HepG2 (cell line): Measurements from ENCODE around the gene ABAT. TPM values are rescaled to one million over a fixed set of nuclear protein-coding genes. Genes with fewer than 3 reads are reported as not detected.

Source experiments
- ERF ChIP-seq: IDR thresholded peaks from 2 replicates; pipeline ENCODE4 v1.6.1; 2018; ENCODE audit warnings: missing biosample characterization, missing genetic modification reagents
- ETS1 ChIP-seq: sonication (generic); formaldehyde crosslinking; IDR thresholded peaks from 2 replicates; pipeline ENCODE4 v1.4.0; 2020; ENCODE audit warnings: missing genetic modification reagents
- HOXA3 ChIP-seq: sonication (generic); formaldehyde crosslinking; IDR thresholded peaks from 2 replicates; pipeline ENCODE4 v1.5.0; 2020; ENCODE audit warnings: missing genetic modification reagents
- KMT2B ChIP-seq: IDR thresholded peaks from 2 replicates; pipeline ENCODE4 v1.6.1; 2016; ENCODE audit warnings: missing genetic modification reagents, missing compliant biosample characterization
- LCORL ChIP-seq, 2 experiments: fragments of 450-650 bp in 1 of 2; sonication (generic) in 1 of 2; formaldehyde crosslinking in 1 of 2; IDR thresholded peaks; 2 replicates each; pipeline versions ENCODE4 v1.5.0 to v1.6.1; 2017 to 2020; ENCODE audit warnings: antibody characterized with exemption in 1 of 2, missing genetic modification reagents in 1 of 2
- MLXIP ChIP-seq: sonication (generic); formaldehyde crosslinking; IDR thresholded peaks from 2 replicates; pipeline ENCODE4 v1.9.0; 2021; ENCODE audit warnings: missing genetic modification reagents, borderline replicate concordance
- NFKBIZ ChIP-seq: IDR thresholded peaks from 2 replicates; pipeline ENCODE4 v1.6.1; 2018; ENCODE audit warnings: missing genetic modification reagents, missing compliant biosample characterization
- NFYC ChIP-seq: IDR thresholded peaks from 2 replicates; pipeline ENCODE4 v1.6.1; 2016; ENCODE audit warnings: missing genetic modification reagents, missing compliant biosample characterization
- PBX2 ChIP-seq: IDR thresholded peaks from 2 replicates; pipeline ENCODE4 v1.6.1; 2016; ENCODE audit warnings: control low read depth
- PLSCR1 ChIP-seq: sonication (generic); formaldehyde crosslinking; IDR thresholded peaks from 2 replicates; pipeline ENCODE4 v1.5.0; 2020; ENCODE audit warnings: missing genetic modification reagents, mild to moderate bottlenecking, borderline replicate concordance
- POLR2AphosphoS5 ChIP-seq: IDR thresholded peaks from 2 replicates; pipeline ENCODE4 v1.6.1; 2012; ENCODE audit warnings: low read depth, low read length
- RBAK ChIP-seq: sonication (generic); formaldehyde crosslinking; IDR thresholded peaks from 2 replicates; pipeline ENCODE4 v1.5.1; 2020; ENCODE audit warnings: mild to moderate bottlenecking, missing genetic modification reagents
- RXRA ChIP-seq: sonication (generic); formaldehyde crosslinking; IDR thresholded peaks from 2 replicates; pipeline ENCODE4 v1.5.1; 2020; ENCODE audit warnings: missing genetic modification reagents
- ZNF280D ChIP-seq: sonication (generic); formaldehyde crosslinking; IDR thresholded peaks from 2 replicates; pipeline ENCODE4 v1.5.1; 2020; ENCODE audit warnings: mild to moderate bottlenecking, missing genetic modification reagents
- ZNF710 ChIP-seq: sonication (generic); formaldehyde crosslinking; IDR thresholded peaks from 2 replicates; pipeline ENCODE4 v1.5.0; 2020; ENCODE audit warnings: mild to moderate bottlenecking, missing genetic modification reagents, borderline replicate concordance
- ZNF720 ChIP-seq: sonication (generic); formaldehyde crosslinking; IDR thresholded peaks from 2 replicates; pipeline ENCODE4 v1.4.0; 2020; ENCODE audit warnings: missing genetic modification reagents
- ZNF737 ChIP-seq: sonication (generic); formaldehyde crosslinking; IDR thresholded peaks from 2 replicates; pipeline ENCODE4 v1.5.0; 2020; ENCODE audit warnings: missing genetic modification reagents, mild to moderate bottlenecking, borderline replicate concordance
- polyA plus RNA-seq, 8 experiments: library from polyadenylated mRNA; depleted of rRNA in 3 of 8; stranded (reverse) in 7 of 8; unstranded in 1 of 8; fragments of >200 nt; fragmentation: Illumina TruSeq in 4 of 8; extraction: Trizol in 4 of 8; gene quantifications; 2 replicates each; pipeline versions ENCODE4 v1.2.1 to v1.2.3, GENCODE V29; 2011 to 2016; ENCODE audit warnings: low read depth in 4 of 8, missing spikeins in 1 of 8, mixed read lengths in 1 of 8; ENCODE audit not compliant: insufficient read depth in 1 of 8
- total RNA-seq, 5 experiments: library from RNA; depleted of rRNA; stranded (reverse); fragments of >200 nt; fragmentation: Illumina TruSeq; extraction: Trizol; gene quantifications; 2 replicates each; pipeline ENCODE4 v1.2.3, GENCODE V29; 2016; ENCODE audit warnings: low read depth in 1 of 5

Gene ABAT
- total and polyA plus RNA-seq, 2 of the 13 experiments (the other 11 are each of a cell fraction or from before 2014, with no cell fraction given), result 47.6 to 97.3 TPM

- TF ChIP-seq LCORL (IDR thresholded peaks at IDR 0.05) (no peak), LCORL (CRISPR knock-in tag; IDR thresholded peaks at IDR 0.05) (peak; percentile 33; the same call in 1 of the 2 replicates), PLSCR1 (CRISPR knock-in tag) (no peak), ERF (CRISPR knock-in tag) (peak; percentile 99), HOXA3 (CRISPR knock-in tag) (peak; percentile 97), MLXIP (CRISPR knock-in tag) (peak; percentile 77; the same call in 1 of the 2 replicates), ZNF280D (CRISPR knock-in tag) (peak; percentile 98; the same call in 1 of the 2 replicates), ZNF720 (CRISPR knock-in tag) (no peak), POLR2AphosphoS5 (peak; percentile 94), RBAK (peak; percentile 60; the same call in 1 of the 2 replicates), ETS1 (peak; percentile 94), ZNF737 (0 out of 2 replicates have a peak, but pooled peaks have one; percentile 76), NFKBIZ (CRISPR knock-in tag) (no peak; the same call in 1 of the 2 replicates), ZNF710 (peak; percentile 96), KMT2B (CRISPR knock-in tag) (peak; percentile 99), RXRA (CRISPR knock-in tag) (peak; percentile 87), PBX2 (CRISPR knock-in tag) (0 out of 2 replicates have a peak, but pooled peaks have one; percentile 38), NFYC (CRISPR knock-in tag) (peak; percentile 68)
Observed at GRCh38 chr16:8797364-8798173, 123.2 kb downstream of the ABAT start, which contains the start of the genes PMM2 and TMEM186 (continued).
